ENCODE results near the gene KATNAL1. TPM values are rescaled to one million over a fixed set of nuclear protein-coding genes. Genes with fewer than 3 reads are reported as not detected.

The KATNAL1 gene
- total RNA-seq, 1 experiment from 2014 or later, result 6.1 TPM

- H3K36me3 Mint-ChIP-seq (ENCODE audit: insufficient read depth, unreplicated experiment), result no peaks in the 10 kb centered on the region
- no TSS peak for BruUV-seq (replicated peaks)
- no peaks in the 10 kb centered on the region for H3K4me1 Mint-ChIP-seq (ENCODE audit: insufficient read depth, unreplicated experiment)
- CTCF ChIA-PET, result interaction anchor here (0.6 to 1.0 kb wide), 2 partner anchors 14 to 139 kb away, joined by 3 read pairs; no protein-coding TSS in a partner anchor
- H3K27me3 Mint-ChIP-seq (ENCODE audit: insufficient read depth, unreplicated experiment), result no peaks in the 10 kb centered on the region
- POLR2A ChIA-PET, result interaction anchor here (0.8 kb wide), 1 partner anchor 15 kb away, joined by 5 read pairs; no protein-coding TSS in a partner anchor
- no peak for DNase-seq (ENCODE audit: unreplicated experiment)
- no peaks in the 10 kb centered on the region for H3K9me3 Mint-ChIP-seq (ENCODE audit: unreplicated experiment)
- H3K27ac Mint-ChIP-seq (ENCODE audit: low read depth, unreplicated experiment), result no peak overlapping the region
- TF ChIP-seq, protein P1, sequence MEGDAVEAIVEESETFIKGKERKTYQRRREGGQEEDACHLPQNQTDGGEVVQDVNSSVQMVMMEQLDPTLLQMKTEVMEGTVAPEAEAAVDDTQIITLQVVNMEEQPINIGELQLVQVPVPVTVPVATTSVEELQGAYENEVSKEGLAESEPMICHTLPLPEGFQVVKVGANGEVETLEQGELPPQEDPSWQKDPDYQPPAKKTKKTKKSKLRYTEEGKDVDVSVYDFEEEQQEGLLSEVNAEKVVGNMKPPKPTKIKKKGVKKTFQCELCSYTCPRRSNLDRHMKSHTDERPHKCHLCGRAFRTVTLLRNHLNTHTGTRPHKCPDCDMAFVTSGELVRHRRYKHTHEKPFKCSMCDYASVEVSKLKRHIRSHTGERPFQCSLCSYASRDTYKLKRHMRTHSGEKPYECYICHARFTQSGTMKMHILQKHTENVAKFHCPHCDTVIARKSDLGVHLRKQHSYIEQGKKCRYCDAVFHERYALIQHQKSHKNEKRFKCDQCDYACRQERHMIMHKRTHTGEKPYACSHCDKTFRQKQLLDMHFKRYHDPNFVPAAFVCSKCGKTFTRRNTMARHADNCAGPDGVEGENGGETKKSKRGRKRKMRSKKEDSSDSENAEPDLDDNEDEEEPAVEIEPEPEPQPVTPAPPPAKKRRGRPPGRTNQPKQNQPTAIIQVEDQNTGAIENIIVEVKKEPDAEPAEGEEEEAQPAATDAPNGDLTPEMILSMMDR (IDR thresholded peaks at IDR 0.05; ENCODE audit: unreplicated experiment), result no peak
- no peak overlapping the region for H3K4me3 Mint-ChIP-seq (ENCODE audit: unreplicated experiment)
- intact Hi-C loops (cut with micrococcal nuclease), result no loop called here
Measured at GRCh38 chr13:30323524-30323923, 16.2 kb upstream of the KATNAL1 start.

DNA sequence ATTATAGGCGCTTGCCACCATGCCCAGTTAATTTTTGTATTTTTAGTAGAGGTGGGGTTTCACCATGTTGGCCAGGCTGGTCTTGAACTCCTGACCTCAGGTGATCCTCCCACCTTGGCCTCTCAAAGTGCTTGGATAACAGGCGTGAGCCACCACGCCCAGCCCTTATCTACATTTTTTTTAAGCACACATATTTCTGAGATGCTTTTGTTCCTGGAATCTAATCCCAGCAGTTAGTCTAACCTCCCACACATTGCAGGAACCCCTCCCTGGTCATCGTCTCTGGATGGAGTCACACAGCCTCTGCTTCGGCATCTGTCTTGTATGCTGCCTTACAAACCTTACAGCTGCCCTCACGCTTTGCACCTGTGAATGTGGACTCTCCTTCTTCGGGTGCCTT, 15.1 kb upstream of the KATNAL1 start:
- TF ChIP-seq, protein P1 (IDR thresholded peaks at IDR 0.05; ENCODE audit: unreplicated experiment), result no peak
- no peak for DNase-seq (ENCODE audit: unreplicated experiment)
- H3K4me1 Mint-ChIP-seq (ENCODE audit: insufficient read depth, unreplicated experiment), result no peaks in the 10 kb centered on the region
- CTCF ChIA-PET, result interaction anchor here (0.5 kb wide), 1 partner anchor 9 kb away, joined by 4 read pairs; no protein-coding TSS in a partner anchor
- no peak overlapping the region for H3K27ac Mint-ChIP-seq (ENCODE audit: low read depth, unreplicated experiment)
- POLR2A ChIA-PET, result no interaction called here
- no TSS peak for BruUV-seq (replicated peaks)
- intact Hi-C loops (cut with micrococcal nuclease), result no loop called here
- H3K27me3 Mint-ChIP-seq (ENCODE audit: insufficient read depth, unreplicated experiment), result no peaks in the 10 kb centered on the region
- H3K4me3 Mint-ChIP-seq (ENCODE audit: unreplicated experiment), result no peak overlapping the region
- H3K9me3 Mint-ChIP-seq (ENCODE audit: unreplicated experiment), result no peaks in the 10 kb centered on the region
- H3K36me3 Mint-ChIP-seq (ENCODE audit: insufficient read depth, unreplicated experiment), result no peaks in the 10 kb centered on the region

GRCh38 chr13:30321256-30321655, 13.9 kb upstream of the KATNAL1 start:
- intact Hi-C loops (cut with micrococcal nuclease), result no loop called here
- BruUV-seq (replicated peaks), result no TSS peak
- POLR2A ChIA-PET, result no interaction called here
- Mint-ChIP-seq H3K9me3 (ENCODE audit: unreplicated experiment) (no peaks in the 10 kb centered on the region), H3K27ac (ENCODE audit: low read depth, unreplicated experiment) (no peak overlapping the region), H3K36me3 (ENCODE audit: insufficient read depth, unreplicated experiment) (no peaks in the 10 kb centered on the region), H3K27me3 (ENCODE audit: insufficient read depth, unreplicated experiment) (no peaks in the 10 kb centered on the region), H3K4me3 (ENCODE audit: unreplicated experiment) (no peak overlapping the region), H3K4me1 (ENCODE audit: insufficient read depth, unreplicated experiment) (no peaks in the 10 kb centered on the region)
- no peak for DNase-seq (ENCODE audit: unreplicated experiment)
- CTCF ChIA-PET, result no interaction called here
- TF ChIP-seq, protein P1 (IDR thresholded peaks at IDR 0.05; ENCODE audit: unreplicated experiment), result no peak

GRCh38 chr13:30319655-30320054, 12.3 kb upstream of the KATNAL1 start:
- TF ChIP-seq, protein P1 (IDR thresholded peaks at IDR 0.05; ENCODE audit: unreplicated experiment), result no peak
- POLR2A ChIA-PET, result interaction anchor here (0.6 to 0.7 kb wide), 2 partner anchors 11 to 834 kb away, joined by 3 read pairs; no protein-coding TSS in a partner anchor
- no peaks in the 10 kb centered on the region for H3K9me3 Mint-ChIP-seq (ENCODE audit: unreplicated experiment)
- DNase-seq (ENCODE audit: unreplicated experiment), result no peak
- peaks cover 5% of the 10 kb centered on the region for H3K4me1 Mint-ChIP-seq (ENCODE audit: insufficient read depth, unreplicated experiment)
- BruUV-seq (replicated peaks), result no TSS peak
- intact Hi-C loops (cut with micrococcal nuclease), result no loop called here
- H3K27ac Mint-ChIP-seq (ENCODE audit: low read depth, unreplicated experiment), result no peak overlapping the region
- no peak overlapping the region for H3K4me3 Mint-ChIP-seq (ENCODE audit: unreplicated experiment)
- H3K27me3 Mint-ChIP-seq (ENCODE audit: insufficient read depth, unreplicated experiment), result no peaks in the 10 kb centered on the region
- no peaks in the 10 kb centered on the region for H3K36me3 Mint-ChIP-seq (ENCODE audit: insufficient read depth, unreplicated experiment)
- CTCF ChIA-PET, result interaction anchor here (0.6 kb wide), 1 partner anchor 91 kb away, joined by 3 read pairs; no protein-coding TSS in a partner anchor
